ENCODE measurements around the gene ACTG1.

ACTG1 gene

DNA sequence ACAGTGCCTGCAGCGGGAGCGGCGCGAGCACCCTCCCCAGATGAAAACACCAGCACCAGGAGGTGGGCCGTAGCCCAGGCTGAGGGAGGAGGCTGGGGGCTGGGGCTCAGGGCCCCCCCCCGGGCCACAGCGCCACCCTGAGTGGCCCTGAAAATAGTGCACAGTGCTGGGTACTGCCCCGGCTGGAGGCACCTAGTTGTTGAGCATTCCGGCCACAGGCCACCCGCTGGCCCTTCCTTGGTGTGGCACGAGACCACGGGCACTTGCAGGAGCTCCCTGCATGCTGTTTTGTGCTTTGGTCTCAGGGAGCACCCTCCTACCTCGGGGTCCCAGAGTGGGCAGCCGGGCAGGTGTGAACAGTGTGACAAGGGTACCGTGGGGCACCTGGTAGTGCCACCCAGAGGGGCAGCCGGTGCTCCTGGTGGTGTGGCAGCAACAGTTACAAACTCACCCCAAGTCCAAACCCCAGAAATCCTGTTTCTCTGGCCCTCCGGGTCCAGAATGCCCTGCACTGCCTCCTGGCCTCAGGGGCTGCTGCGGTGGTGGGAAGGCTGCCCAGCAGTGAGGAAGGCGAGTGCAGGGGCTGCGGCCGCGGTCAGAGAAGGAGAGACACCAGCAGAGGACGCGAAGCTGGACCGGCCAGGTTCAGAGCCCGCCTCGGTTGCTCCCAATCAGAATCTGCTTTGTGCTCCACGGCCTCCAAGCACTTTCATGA lies 27.5 kb upstream of the ACTG1 start:
- no peak for DNase-seq (ENCODE audit: low read depth)
- no peak overlapping the region for H3K4me3 ChIP-seq (ENCODE audit: control insufficient read depth, low read depth, low read length)
- TF ChIP-seq, protein P1, sequence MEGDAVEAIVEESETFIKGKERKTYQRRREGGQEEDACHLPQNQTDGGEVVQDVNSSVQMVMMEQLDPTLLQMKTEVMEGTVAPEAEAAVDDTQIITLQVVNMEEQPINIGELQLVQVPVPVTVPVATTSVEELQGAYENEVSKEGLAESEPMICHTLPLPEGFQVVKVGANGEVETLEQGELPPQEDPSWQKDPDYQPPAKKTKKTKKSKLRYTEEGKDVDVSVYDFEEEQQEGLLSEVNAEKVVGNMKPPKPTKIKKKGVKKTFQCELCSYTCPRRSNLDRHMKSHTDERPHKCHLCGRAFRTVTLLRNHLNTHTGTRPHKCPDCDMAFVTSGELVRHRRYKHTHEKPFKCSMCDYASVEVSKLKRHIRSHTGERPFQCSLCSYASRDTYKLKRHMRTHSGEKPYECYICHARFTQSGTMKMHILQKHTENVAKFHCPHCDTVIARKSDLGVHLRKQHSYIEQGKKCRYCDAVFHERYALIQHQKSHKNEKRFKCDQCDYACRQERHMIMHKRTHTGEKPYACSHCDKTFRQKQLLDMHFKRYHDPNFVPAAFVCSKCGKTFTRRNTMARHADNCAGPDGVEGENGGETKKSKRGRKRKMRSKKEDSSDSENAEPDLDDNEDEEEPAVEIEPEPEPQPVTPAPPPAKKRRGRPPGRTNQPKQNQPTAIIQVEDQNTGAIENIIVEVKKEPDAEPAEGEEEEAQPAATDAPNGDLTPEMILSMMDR (IDR thresholded peaks at IDR 0.05; ENCODE audit: control insufficient read depth, insufficient read depth, low read depth, low read length, missing control alignments), result no peak

DNA sequence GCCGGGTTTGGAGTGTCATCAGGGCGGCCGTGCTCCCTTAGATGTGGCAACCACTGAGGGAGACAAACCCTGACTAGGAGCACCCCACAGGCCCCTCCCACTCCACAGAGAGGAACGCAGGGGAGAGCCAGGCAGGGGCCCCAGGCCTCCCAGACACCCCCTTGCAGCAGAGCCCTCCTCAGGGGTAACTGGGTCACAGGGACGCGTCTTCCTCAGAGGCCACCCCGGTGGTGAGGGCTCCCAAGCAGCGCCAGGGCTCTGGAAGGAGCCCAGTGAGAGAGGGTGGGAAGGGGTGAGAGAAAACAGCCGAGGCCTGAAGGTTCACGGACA lies 26.9 kb upstream of the ACTG1 start:
- TF ChIP-seq, protein P1 (IDR thresholded peaks at IDR 0.05; ENCODE audit: control insufficient read depth, insufficient read depth, low read depth, low read length, missing control alignments), result no peak
- H3K4me3 ChIP-seq (ENCODE audit: control insufficient read depth, low read depth, low read length), result no peak overlapping the region
- DNase-seq (ENCODE audit: low read depth), result no peak

DNA sequence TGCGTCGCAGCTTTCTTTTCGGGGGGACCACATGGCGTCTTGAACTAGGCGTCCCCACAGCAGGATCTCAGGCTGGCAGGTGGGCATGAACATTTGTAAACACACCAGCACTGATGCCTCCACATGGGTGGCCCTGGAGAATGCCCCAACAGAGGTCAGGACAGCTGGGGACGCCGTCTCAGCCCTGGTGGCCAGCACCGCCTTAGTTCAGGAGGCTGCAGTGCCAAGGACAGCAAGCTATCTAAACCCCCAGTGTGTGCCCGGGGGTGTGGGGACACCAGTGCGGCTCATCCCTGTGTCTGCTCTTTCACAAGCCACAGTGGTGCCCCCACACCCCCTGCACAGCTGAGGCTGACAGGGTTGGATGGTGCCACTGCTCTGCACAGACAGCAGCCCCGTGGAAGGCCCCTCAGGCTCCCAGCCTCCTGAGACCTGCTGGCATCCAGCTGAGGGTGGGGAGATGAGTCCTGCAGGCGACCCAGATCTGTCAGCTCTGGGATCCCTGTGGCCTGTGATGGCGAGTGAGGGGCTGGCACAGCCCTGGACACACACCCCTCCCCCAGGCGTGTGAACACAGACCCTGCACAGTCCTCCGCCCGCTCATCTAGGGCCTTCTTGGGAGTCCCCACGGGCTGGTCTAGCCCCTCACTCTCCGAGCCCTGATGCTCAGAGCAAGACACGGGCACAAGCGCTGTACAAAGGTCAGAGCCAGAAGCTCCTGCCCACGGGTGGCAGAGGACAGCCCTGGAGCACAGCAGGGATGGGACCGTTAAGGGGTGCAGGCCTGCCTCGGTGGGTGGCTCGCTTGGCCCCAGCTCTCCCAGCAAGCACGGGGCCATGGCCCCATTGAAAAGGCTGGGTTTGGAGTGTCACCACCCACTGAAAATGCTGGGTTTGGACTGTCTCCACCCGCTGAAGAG lies 26.3 kb upstream of the ACTG1 start:
- H3K4me3 ChIP-seq (ENCODE audit: control insufficient read depth, low read depth, low read length), result no peak overlapping the region
- TF ChIP-seq, protein P1 (IDR thresholded peaks at IDR 0.05; ENCODE audit: control insufficient read depth, insufficient read depth, low read depth, low read length, missing control alignments), result no peak

DNA sequence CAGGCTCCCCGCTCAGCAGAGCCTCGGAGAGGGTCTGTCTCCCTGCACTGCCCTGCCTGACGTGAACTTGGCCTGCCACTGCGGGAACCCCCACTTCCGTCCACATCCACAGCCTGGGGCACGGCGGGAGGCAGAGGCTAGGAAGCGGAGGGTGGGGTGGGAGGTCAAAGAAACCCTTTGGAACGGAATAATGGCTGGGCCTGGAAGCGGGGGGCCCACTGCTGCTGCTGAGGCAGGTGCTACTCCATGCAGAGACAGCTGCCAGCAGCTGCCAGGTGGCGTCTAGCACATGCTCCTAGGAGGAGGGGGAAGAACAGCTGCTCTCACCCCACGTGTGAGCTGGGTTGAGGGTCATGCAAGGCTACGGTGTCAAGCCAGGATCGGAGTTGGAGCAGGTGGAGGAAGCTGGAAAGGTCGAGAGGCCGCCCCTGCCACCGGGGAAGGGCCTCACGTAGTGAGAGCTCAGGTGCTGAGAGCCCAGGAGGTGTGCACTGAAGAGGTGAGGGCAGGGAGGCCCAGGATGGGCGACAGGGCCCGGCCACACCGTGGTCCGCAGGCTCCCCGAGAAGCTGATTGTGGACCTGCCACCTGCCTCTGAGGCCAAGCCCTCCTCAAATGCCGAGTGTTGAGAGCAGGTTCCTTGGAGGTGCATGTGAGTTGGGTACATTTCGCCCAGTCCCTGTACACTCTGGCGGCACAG lies 25.4 kb upstream of the ACTG1 start:
- DNase-seq (ENCODE audit: low read depth), result no peak
- H3K4me3 ChIP-seq (ENCODE audit: control insufficient read depth, low read depth, low read length), result no peak overlapping the region
- TF ChIP-seq, protein P1 (IDR thresholded peaks at IDR 0.05; ENCODE audit: control insufficient read depth, insufficient read depth, low read depth, low read length, missing control alignments), result no peak

More for the DNA sequence above, 26.3 kb upstream of the ACTG1 start:
- no peak for DNase-seq (ENCODE audit: low read depth)

DNA sequence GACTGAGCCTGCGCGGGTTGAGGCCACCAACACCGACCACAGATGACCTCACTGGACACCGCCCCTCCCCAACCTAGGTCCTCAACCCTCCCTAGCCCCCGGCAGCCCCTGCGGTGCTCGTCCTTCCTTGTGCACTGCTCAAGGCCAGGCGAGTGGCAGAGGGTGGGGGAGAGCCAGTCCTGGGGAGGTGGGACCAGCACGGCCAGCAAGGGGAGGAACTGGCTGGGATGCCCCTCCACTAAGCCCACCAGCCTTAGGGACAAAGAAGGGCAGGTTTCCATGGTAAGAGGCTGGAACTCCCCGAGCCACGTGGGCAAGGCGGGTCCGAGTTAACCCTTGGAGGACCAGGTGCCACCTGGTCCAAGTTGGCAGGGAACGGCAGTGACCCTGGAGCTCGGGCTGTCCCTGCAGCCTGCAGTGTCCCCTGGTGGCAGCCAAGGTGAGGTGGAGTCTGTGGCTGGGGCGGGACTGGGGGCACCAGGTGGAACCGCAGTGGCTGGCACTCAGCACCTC lies 24.8 kb upstream of the ACTG1 start:
- TF ChIP-seq, protein P1 (IDR thresholded peaks at IDR 0.05; ENCODE audit: control insufficient read depth, insufficient read depth, low read depth, low read length, missing control alignments), result peak; percentile 59
- DNase-seq (ENCODE audit: low read depth), result no peak
- H3K4me3 ChIP-seq (ENCODE audit: control insufficient read depth, low read depth, low read length), result no peak overlapping the region
